Measurements from ENCODE around the gene SNUPN.

SNUPN gene

DNA sequence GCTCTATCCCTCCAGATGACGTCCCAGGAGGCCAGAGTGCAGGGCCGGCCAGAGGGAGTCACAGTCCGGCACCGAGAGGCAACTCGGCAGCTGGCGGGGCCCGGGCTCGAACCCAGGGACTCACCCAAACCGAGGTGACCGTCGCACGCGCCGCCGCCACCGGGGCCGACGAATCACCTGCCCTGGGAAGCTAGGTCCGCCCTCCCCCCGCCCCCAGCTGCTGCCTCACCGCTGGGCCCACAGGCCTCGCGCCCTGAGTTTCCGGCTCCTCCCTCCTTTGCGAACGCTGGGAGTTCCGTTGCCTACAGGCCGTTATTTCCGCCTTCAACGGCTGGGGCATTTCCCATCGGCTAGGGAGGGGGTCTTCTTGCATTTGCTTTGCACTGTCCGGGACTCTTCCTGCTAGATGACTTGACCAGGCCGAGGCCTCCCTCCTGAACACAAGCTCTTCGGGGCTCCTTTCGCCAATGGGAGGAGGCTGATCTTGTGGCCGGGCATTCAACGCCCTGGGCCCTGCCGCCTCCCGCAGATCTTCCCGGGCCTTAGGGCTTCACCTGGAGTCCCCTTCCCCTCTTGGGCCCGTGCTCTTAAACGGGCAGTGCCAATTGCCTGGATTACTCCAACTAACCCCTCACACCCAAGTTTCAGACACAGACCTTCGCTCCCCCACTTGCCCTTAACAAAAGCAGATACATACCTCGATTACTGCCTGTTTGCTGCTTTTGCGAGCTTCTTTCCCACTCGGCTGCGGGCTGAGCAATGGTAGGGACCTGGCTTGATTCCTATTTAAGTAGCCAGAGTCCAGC lies at the start of gene SNUPN:
TSS of gene SNUPN (minus strand) at position 184 of the 806 bp plus-strand sequence. CDS start 4,674 bp downstream, outside the sequence.
- peak; percentile 93 for DNase-seq

- no peak for DNase-seq
These were observed 48.8 kb upstream of the SNUPN start for GRCh38 chr15:75674366-75674765.

DNA sequence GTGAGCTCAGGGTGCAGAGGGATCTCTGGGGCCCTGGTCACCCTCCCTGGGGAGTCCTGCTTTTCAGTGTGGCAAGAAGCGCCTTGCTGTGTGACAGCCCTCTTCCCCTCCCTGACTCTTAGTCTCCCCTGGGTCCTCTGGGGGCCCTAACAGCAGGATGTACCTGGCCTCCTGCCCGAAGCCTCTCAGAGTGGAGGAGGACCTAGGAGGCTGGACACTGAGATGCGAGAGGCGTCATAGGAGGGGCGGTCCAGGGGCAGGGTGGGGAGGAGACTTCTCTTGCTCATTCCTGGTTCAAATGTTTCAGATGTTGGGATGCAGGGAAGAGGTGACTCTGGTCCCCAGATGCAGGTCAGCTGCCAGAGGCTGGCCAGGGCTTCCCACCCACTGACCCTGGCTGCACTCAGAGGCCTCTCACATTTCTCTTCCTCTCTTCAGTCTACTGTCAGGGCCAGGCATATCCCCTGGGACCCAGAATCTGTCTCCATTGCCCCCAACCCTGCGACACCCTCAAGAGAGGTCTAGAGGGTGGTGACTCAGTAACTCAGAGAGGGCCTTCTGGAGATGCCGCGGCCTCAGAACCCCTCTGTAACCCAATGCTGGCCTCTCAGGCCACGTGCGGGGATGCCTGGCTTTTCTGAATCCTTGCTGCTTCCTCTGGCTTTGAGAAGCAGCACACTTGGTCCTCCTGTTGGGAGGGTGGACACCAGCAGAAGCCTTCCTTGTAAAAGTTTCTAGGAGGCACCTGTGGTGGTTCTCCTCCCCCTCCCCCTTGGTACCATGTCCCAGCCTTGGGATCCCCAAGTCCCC lies 48.1 kb upstream of the SNUPN start:
- DNase-seq = no peak

GRCh38 chr15:75672646-75673425 lies 47.3 kb upstream of the SNUPN start:
- no peak for DNase-seq

DNA sequence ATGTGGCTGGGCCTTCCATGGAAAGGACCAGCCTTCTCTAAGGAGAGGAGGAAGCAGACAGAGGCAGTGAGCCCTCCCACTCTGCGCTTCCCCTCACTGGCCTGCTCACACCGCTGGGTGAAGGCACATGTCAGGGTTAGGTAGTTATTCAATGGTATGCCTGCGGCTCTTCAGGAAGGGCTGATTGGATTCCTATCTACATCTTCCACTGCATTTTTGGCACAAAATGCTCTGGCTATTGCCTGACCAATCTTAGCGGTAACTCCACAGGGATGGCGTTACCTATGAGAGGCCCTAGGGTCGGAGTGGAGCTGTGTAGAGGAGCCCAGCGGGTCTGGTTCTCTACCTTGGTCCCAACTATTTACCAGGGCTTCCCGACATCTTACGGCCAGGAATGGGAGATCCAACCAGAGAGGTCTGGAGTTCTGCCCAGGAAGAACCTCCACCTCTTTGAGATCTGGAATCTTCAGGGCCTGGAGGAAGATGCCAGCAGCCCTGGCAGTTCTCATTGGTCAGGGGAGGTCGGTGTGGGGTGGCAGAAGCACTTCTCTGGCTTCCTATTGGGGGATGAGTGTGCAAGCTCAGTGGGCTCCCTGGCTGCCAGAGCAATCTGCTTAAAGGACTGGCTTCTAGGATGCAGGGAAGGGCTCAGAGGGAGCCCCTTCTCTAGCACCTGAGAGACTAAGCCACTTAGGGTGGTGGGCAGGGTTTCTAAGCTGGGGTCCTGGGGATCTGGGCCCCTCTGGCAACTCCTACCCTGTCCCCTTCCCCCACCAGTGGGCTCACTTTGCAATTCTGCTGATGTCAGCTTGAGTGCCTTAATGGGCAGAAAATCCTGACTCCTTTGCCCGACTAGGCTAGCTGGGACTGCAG lies 46.4 kb upstream of the SNUPN start:
- DNase-seq = no peak

GRCh38 chr15:75669879-75670212 lies 44.3 kb upstream of the SNUPN start:
- DNase-seq = no peak

- DNase-seq = no peak
These were observed 43.8 kb upstream of the SNUPN start for GRCh38 chr15:75669191-75669878.

DNA sequence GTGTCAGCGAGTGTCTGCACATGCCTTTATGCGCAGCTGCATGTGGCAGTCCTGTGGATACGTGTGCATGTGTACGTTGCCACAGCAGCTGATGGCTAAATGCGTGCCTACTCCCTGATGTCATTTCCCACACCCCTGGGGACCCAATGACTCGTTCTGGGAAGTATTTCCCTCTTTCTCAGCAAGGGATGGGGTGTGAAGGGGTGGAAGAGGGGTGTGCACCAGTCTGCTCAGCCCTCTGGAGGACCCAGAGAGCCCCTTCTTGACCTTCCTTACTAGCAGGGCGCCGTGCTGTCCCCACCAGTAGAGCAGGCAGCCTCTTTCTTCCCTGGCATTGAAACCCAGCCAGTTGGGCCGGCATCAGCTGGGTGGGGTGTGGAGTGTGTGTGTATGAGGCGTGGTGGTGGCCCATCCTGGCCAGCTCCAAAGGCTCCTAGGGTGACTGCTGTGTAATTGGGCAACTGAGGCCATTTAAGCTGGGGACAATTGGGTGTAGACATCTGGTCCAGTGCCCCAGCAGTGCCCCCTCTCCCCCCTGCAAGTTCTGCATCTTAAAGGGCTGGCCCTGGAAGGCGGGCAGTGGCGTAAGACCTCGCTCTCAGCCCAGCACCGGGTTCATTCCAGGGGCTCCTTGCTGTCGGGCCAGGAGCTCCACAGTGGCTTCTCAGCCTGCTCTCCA lies 41.4 kb upstream of the SNUPN start:
- DNase-seq = peak; percentile 30

GRCh38 chr15:75663931-75664421 lies 38.5 kb upstream of the SNUPN start:
- DNase-seq = peak; percentile 85

DNA sequence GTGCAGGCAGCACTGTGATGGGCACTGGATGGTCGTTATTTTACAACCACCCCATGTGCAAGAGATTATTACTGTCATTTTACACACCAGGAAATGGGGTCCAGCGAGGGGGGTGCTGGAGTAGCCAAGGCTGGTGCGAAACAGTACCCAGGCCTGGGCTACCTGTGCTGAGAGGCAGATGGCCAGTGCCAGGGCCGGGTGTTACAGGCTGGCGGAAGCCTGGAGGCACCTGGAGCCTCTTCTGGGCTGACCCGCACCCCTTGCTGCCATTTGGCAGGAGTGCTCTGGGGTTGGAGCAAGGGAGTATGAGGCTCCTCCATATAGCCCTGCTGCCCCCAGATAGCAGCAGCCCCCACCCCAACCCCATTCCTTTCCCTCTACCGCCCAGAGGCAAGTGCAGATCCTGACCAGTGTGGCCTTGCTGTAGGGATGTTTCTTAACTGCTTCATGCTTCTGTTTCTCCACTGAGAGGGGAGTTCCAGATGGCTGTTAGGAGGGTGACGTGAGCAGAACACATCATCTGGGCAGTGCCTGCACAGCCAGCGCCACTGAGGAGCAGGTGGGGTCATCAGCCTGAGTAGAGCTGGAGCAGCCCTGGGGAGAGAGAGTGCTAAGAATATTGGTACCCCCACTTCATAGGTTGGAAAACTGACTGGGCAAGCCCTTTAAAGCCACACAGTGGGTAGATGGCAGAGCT lies 37.4 kb upstream of the SNUPN start:
- peak; percentile 21 for DNase-seq

DNA sequence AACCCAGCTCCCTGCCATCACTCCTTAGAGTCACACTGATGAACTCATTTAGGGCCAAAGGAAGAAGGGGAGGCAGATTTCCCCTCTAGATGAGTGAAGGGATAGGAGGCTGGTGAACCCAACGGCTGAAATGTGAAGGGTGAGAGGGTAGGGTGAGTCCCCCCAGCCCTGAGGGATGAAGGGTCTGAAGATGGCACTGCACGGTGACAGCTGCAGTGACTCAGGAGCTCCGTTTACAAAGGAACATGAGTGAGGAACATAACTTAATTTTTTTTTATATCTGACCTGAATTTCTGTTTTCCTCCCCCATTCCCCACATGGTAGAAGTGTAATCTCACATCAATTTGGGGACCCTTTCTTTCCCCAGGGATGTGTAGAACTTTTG lies 36.2 kb upstream of the SNUPN start:
- DNase-seq = no peak

- no peak for DNase-seq
These were observed 35.7 kb upstream of the SNUPN start for GRCh38 chr15:75661100-75661755.

- peak; percentile 40 for DNase-seq
These were observed 34.6 kb upstream of the SNUPN start for GRCh38 chr15:75659928-75660645.

GRCh38 chr15:75659141-75659771 lies 33.7 kb upstream of the SNUPN start:
- DNase-seq = no peak

DNA sequence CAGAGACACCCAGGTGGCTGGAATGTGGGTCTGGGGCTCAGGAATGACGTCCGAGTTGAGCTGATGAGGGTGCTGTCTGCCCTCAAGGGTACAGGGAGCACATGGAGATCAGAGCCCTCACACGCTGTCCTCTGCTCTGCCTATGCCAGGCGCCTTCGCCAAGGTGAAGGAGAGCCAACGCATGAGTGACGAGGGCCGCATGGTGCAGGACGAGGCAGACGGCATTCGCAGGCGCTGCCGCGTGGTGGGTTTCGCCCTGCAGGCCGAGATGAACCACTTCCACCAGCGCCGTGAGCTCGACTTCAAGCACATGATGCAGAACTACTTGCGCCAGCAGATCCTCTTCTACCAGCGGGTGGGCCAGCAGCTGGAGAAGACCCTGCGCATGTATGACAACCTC lies 31.3 kb upstream of the SNUPN start:
- no peak for DNase-seq

GRCh38 chr15:75656331-75656730 lies 30.8 kb upstream of the SNUPN start:
- DNase-seq = no peak

GRCh38 chr15:75655931-75656330 lies 30.4 kb upstream of the SNUPN start:
- DNase-seq = peak; percentile 82

GRCh38 chr15:75654201-75654907 lies 28.8 kb upstream of the SNUPN start:
- DNase-seq = no peak
